Small intestine (tissue), 7 donors: Measurements from ENCODE around the gene ZFAND5. TPM values are rescaled to one million over a fixed set of nuclear protein-coding genes. Genes with fewer than 3 reads are reported as not detected.

Source experiments
- DNase-seq, 2 donors: peaks; one replicate each; pipeline versions ENCODE4 v3.0.0 to v3.0.0-alpha.2; 2013
- FAIRE-seq: peaks from 2 replicates; lab custom pipeline; 2012; peaks lifted over from hg19 to GRCh38; lab: Jason Lieb, UNC
- H3K27ac ChIP-seq, 3 donors: one replicate each; pipeline ENCODE4 v1.5.1; 2013; ENCODE audit warnings: low read length in 2 of 3, mild to moderate bottlenecking in 2 of 3, control low read depth in 1 of 3, inconsistent platforms in 1 of 3, low read depth in 1 of 3, moderate library complexity in 1 of 3
- H3K27me3 ChIP-seq, 3 donors: one replicate each; pipeline ENCODE4 v1.6.1; 2013; ENCODE audit warnings: low read length in 3 of 3, inconsistent platforms in 1 of 3; ENCODE audit not compliant: control insufficient read depth in 3 of 3, insufficient read depth in 3 of 3
- H3K36me3 ChIP-seq, 3 donors: one replicate each; pipeline ENCODE4 v1.6.1; 2013; ENCODE audit warnings: low read length in 3 of 3, inconsistent platforms in 1 of 3, low read depth in 1 of 3, mild to moderate bottlenecking in 1 of 3, moderate library complexity in 1 of 3; ENCODE audit not compliant: control insufficient read depth in 3 of 3, insufficient read depth in 2 of 3
- H3K4me1 ChIP-seq, 3 donors: one replicate each; pipeline ENCODE4 v1.6.1; 2013; ENCODE audit warnings: low read length in 2 of 3, inconsistent platforms in 1 of 3, low read depth in 1 of 3, mild to moderate bottlenecking in 1 of 3, moderate library complexity in 1 of 3; ENCODE audit not compliant: control insufficient read depth in 3 of 3, insufficient read depth in 2 of 3
- H3K4me3 ChIP-seq, 3 donors: one replicate each; pipeline ENCODE4 v1.5.1; 2013; ENCODE audit warnings: low read length in 3 of 3, control low read depth in 1 of 3, inconsistent platforms in 1 of 3, low read depth in 1 of 3, mild to moderate bottlenecking in 1 of 3, moderate library complexity in 1 of 3
- H3K9me3 ChIP-seq, 2 donors: one replicate each; pipeline ENCODE4 v1.6.1; 2013; ENCODE audit warnings: low read depth in 1 of 2, low read length in 1 of 2; ENCODE audit not compliant: control insufficient read depth in 2 of 2, insufficient read depth in 1 of 2
- WGBS, 3 donors: extraction: QIAGEN DNeasy Blood & Tissue Kit; methylation state at CpG; one replicate each; pipeline ENCODE4 v1.1.7; 2013; 5-methylcytosine and 5-hydroxymethylcytosine counted together
- polyA plus RNA-seq, 4 donors: library from polyadenylated mRNA; stranded (reverse) in 3 of 4; unstranded in 1 of 4; fragments of 200-250 nt in 3 of 4; fragments of 120-200 nt in 1 of 4; gene quantifications; one replicate each; pipeline versions ENCODE4 v1.2.1 to v1.2.3, GENCODE V29; 2013
- donor health status: healthy with polysubstance abuse.
- donor health status: control.
- donor health status: control.
- donor health status: Bipolar disorder and iron deficiency.
- donor health status: healthy.

ZFAND5 gene
- polyA plus RNA-seq, 4 donors, result 38.9 to 137 (median 62.1) TPM

DNA sequence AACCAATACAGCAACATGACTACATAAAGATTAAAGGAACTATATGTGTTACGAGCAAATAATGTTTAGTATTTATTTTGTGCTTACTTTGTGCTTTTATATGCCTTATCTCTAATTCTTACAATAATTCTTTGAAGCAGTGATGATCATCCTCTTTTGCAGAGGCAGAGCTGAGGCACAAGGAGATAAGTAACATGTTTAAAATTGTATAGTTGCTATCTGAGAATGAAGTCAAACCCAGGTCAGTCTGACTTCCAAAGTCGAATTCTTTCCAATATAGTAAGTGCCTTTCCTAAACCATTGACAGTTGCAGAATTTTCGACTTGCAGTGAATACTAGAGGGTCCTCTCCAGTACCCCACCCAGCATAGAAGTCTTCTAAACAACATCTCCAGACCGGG, 12.0 kb upstream of the ZFAND5 start:
- no peaks in the 10 kb centered on the region for H3K27me3 ChIP-seq
- FAIRE-seq, result no peak
- WGBS, 3 donors, result 70 to 84% (median 80%) methylated on average over 4 of the region's 4 CpGs

DNA sequence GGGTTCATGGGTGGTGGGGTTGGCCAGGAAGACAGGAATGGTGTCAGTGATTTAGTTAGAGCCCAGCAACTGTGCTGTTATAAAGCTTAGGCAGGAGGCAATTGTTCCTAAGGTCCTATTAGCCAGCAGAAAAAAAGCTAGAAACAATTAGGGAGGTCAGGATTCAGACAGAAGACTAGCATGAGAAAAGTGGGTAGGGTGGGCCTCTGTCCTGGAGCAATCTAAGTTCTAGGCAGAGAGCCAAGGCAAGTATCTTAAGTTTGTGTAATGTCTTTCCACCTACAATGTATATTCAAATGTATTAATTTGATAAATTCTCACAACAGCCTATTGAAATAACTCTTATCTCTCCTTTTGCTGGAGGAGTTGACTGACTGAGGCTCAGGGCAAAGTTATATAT, 6.1 kb upstream of the ZFAND5 start:
- no peak overlapping the region for H3K27ac ChIP-seq
- DNase-seq (no peak), FAIRE-seq (no peak)
- H3K4me1 ChIP-seq, result peaks cover 0 to 1% (median 0%) of the 10 kb centered on the region in 3 donors
- no peak overlapping the region for H3K4me3 ChIP-seq
- no peaks in the 10 kb centered on the region for H3K36me3 ChIP-seq
- H3K9me3 ChIP-seq, result no peaks in the 10 kb centered on the region
- no peaks in the 10 kb centered on the region for H3K27me3 ChIP-seq

More for the DNA sequence above, 12.0 kb upstream of the ZFAND5 start:
- Histone ChIP-seq H3K36me3 (no peaks in the 10 kb centered on the region), H3K4me1 (no peaks in the 10 kb centered on the region), H3K4me3 (no peak overlapping the region), H3K27ac (no peak overlapping the region), H3K9me3 (no peaks in the 10 kb centered on the region)
- no peak for DNase-seq

DNA sequence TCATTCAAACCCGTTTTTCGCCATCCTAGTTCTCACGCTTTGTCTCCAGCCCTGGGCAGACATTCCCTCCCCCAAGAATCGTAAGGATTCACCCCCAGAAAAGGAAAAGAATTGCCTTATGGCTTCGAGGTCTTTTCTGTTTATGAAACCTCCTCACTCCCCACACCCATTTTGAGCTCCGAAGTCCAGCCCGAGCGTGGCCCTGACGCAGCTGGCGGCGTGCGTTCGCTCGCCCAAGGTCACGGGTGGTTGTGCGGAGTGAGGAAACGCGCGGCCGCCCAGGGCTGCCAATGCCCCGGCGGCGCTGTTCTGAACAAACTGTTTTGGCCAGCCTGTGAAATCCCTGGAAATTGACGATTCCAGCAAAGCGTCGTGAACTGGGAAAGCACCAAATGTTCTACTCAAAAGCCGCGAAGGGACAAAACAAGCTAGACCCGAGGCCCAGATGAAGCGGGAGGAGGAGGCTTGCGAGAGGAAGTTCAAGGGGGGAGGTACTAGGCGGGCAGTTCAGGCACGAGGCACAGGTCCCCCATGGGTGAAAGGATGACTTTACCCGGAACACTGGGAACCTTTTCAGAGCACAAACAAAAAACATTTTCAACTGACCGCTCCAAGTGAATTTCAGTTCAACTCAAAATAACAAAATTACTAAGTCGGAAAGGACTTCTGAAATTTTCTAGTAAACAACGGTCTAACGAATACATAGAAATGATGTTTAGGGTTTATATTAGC, 683 bp upstream of the ZFAND5 start:
- Histone ChIP-seq H3K36me3 (no peaks in the 10 kb centered on the region), H3K27me3 (no peaks in the 10 kb centered on the region), H3K4me1 (peaks cover 0 to 3% (median 1%) of the 10 kb centered on the region in 3 donors), H3K27ac (peak overlapping the region; percentile 92 to 100 (median 96)), H3K9me3 (no peaks in the 10 kb centered on the region), H3K4me3 (peak overlapping the region; percentile 10 to 77 (median 65))
- WGBS, 3 donors, result 1 to 3% (median 2%) methylated on average over 38 of the region's 38 CpGs
- DNase-seq, result peak; percentile 89 to 92
- no peak for FAIRE-seq

GRCh38 chr9:72363908-72364678, 915 bp downstream of the ZFAND5 start:
- Histone ChIP-seq H3K27ac (peak overlapping the region; percentile 89 to 100 (median 96)), H3K9me3 (no peaks in the 10 kb centered on the region), H3K27me3 (no peaks in the 10 kb centered on the region), H3K36me3 (peaks cover 0 to 5% (median 2%) of the 10 kb centered on the region in 3 donors), H3K4me1 (peaks cover 1 to 8% (median 7%) of the 10 kb centered on the region in 3 donors), H3K4me3 (peak overlapping the region; percentile 65 to 98 (median 84))
- DNase-seq (peak; percentile 51 to 76), FAIRE-seq (no peak)
- 1 to 2% (median 1%) methylated on average over 45 to 73 of the region's 73 CpGs for WGBS, 3 donors

DNA sequence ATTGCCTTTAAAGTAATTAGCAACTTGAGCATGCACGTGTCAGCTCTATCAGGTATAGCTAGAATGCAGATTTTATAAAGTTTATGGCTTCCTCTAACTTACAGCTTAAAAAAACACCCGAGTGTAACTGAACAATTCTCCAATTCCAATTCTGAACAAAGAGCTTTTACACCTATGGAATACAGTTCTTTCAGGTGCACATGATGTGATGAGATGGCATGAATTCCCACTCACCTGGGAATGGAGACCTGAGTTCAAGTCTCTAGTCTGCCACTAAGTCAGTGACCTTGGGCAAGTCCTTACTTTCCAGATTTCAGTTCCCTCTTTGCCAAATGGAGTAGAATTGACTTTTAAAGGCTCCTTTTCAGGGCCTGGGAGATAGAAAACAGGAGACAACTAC, 1.8 kb downstream of the ZFAND5 start:
- DNase-seq (peak; percentile 28 to 44), FAIRE-seq (no peak)
- peaks cover 1 to 9% (median 7%) of the 10 kb centered on the region in 3 donors for H3K4me1 ChIP-seq
- peak overlapping the region; percentile 73 to 89 (median 87) for H3K27ac ChIP-seq
- peak overlapping the region; percentile 59 to 84 (median 65) for H3K4me3 ChIP-seq
- no peaks in the 10 kb centered on the region for H3K9me3 ChIP-seq
- no peaks in the 10 kb centered on the region for H3K27me3 ChIP-seq
- peaks cover 0 to 9% (median 2%) of the 10 kb centered on the region in 3 donors for H3K36me3 ChIP-seq
- WGBS, 3 donors, result 0 to 2% (median 1%) methylated on average over 2 of the region's 2 CpGs

- peaks cover 1 to 12% (median 7%) of the 10 kb centered on the region in 3 donors for H3K4me1 ChIP-seq
- H3K36me3 ChIP-seq, result peaks cover 0 to 9% (median 2%) of the 10 kb centered on the region in 3 donors
- WGBS, 3 donors, result 0 to 1% (median 1%) methylated on average over 2 of the region's 2 CpGs
- peak; percentile 63 to 85 for DNase-seq
- H3K27ac ChIP-seq, result peak overlapping the region; percentile 73 to 89 (median 87)
- no peaks in the 10 kb centered on the region for H3K27me3 ChIP-seq
- no peak for FAIRE-seq
- peak overlapping the region; percentile 36 to 84 (median 65) for H3K4me3 ChIP-seq
- H3K9me3 ChIP-seq, result no peaks in the 10 kb centered on the region
These were observed 2.3 kb downstream of the ZFAND5 start for GRCh38 chr9:72362680-72363139.

DNA sequence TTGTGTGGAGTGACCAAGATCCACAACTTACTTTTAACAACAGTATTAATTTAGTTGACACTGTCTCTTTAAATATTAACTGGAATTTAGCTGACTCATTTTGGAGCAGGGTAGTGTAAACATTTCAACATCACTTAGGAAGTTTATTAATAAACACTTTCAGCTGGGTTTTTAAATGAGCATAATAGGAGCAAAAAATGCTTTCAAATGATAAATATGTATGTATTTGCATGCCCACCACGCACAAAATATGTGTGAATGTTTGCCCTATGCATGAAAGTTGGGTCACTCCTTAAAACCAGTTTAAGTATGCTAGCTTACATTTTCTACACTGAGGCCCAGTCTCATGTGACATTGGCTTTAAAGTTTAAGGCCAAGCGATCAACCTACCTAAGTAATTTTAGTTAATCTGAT, 2.9 kb downstream of the ZFAND5 start:
- peaks cover 1 to 12% (median 11%) of the 10 kb centered on the region in 3 donors for H3K4me1 ChIP-seq
- peak overlapping the region in 2 of 3 donors; percentile 88 to 89 for H3K27ac ChIP-seq
- H3K4me3 ChIP-seq, result peak overlapping the region in 2 of 3 donors; percentile 65 to 84
- no peaks in the 10 kb centered on the region for H3K9me3 ChIP-seq
- peak; percentile 54 to 60 for DNase-seq
- 4 to 11% (median 4%) methylated on average over 2 of the region's 2 CpGs for WGBS, 3 donors
- no peaks in the 10 kb centered on the region for H3K27me3 ChIP-seq
- peaks cover 0 to 10% (median 2%) of the 10 kb centered on the region in 3 donors for H3K36me3 ChIP-seq
- FAIRE-seq, result peak; percentile 80

DNA sequence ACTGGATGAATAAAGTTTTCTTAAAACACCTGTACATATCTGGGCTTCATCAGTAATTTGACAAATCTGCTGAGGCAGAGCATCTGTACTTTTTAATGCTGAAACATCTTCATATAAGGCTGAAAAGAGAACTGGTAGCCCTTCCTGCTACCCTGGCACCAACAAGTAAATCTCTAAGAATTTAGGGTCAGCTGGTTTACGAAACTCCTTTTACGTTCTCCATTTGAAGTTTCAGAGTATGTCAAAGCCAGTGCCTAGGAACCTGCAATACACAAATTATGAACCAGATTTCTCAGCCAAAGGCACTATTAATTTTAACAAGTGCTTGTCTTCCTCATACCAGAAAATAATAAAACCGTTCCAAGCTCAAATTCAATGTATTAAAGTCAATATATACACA, 3.8 kb downstream of the ZFAND5 start:
- H3K27me3 ChIP-seq, result no peaks in the 10 kb centered on the region
- FAIRE-seq, result no peak
- WGBS, 3 donors, result 18 to 23% (median 19%) methylated on average over 3 of the region's 3 CpGs
- H3K36me3 ChIP-seq, result peaks cover 2 to 13% (median 3%) of the 10 kb centered on the region in 3 donors
- peak overlapping the region in 2 of 3 donors; percentile 45 to 89 for H3K27ac ChIP-seq
- no peak for DNase-seq
- no peaks in the 10 kb centered on the region for H3K9me3 ChIP-seq
- H3K4me3 ChIP-seq, result no peak overlapping the region
- H3K4me1 ChIP-seq, result peaks cover under 1 to 17% (median 12%) of the 10 kb centered on the region in 3 donors
